ENCODE measurements around the gene ZCCHC4.

Gene ZCCHC4

GRCh38 chr4:25330335-25330734, 17.8 kb downstream of the ZCCHC4 start:
- no peak overlapping the region for H3K4me3 ChIP-seq (ENCODE audit: low read depth, low read length)
- H3K36me3 ChIP-seq (ENCODE audit: control insufficient read depth, insufficient read depth, low read length), result no peaks in the 10 kb centered on the region
- H3K9me3 ChIP-seq (ENCODE audit: control insufficient read depth, insufficient read depth, low read length), result no peaks in the 10 kb centered on the region
- H3K9ac ChIP-seq (ENCODE audit: low read depth, low read length), result no peak overlapping the region
- no peaks in the 10 kb centered on the region for H3K27me3 ChIP-seq (ENCODE audit: control insufficient read depth, insufficient read depth, low read length)
- no peaks in the 10 kb centered on the region for H3K4me1 ChIP-seq (ENCODE audit: control insufficient read depth, insufficient read depth, low read length)

GRCh38 chr4:25330905-25331808, 18.6 kb downstream of the ZCCHC4 start:
- Histone ChIP-seq H3K9me3 (ENCODE audit: control insufficient read depth, insufficient read depth, low read length) (no peaks in the 10 kb centered on the region), H3K4me1 (ENCODE audit: control insufficient read depth, insufficient read depth, low read length) (no peaks in the 10 kb centered on the region), H3K36me3 (ENCODE audit: control insufficient read depth, insufficient read depth, low read length) (no peaks in the 10 kb centered on the region), H3K27me3 (ENCODE audit: control insufficient read depth, insufficient read depth, low read length) (no peaks in the 10 kb centered on the region), H3K4me3 (ENCODE audit: low read depth, low read length) (no peak overlapping the region), H3K9ac (ENCODE audit: low read depth, low read length) (no peak overlapping the region)

GRCh38 chr4:25343671-25344070, 31.1 kb downstream of the ZCCHC4 start:
- no peaks in the 10 kb centered on the region for H3K27me3 ChIP-seq (ENCODE audit: control insufficient read depth, insufficient read depth, low read length)
- no peak overlapping the region for H3K4me3 ChIP-seq (ENCODE audit: low read depth, low read length)
- H3K4me1 ChIP-seq (ENCODE audit: control insufficient read depth, insufficient read depth, low read length), result no peaks in the 10 kb centered on the region
- no peaks in the 10 kb centered on the region for H3K36me3 ChIP-seq (ENCODE audit: control insufficient read depth, insufficient read depth, low read length)
- no peaks in the 10 kb centered on the region for H3K9me3 ChIP-seq (ENCODE audit: control insufficient read depth, insufficient read depth, low read length)
- H3K9ac ChIP-seq (ENCODE audit: low read depth, low read length), result no peak overlapping the region

- Histone ChIP-seq H3K9me3 (ENCODE audit: control insufficient read depth, insufficient read depth, low read length) (no peaks in the 10 kb centered on the region), H3K4me3 (ENCODE audit: low read depth, low read length) (no peak overlapping the region), H3K27me3 (ENCODE audit: control insufficient read depth, insufficient read depth, low read length) (no peaks in the 10 kb centered on the region), H3K4me1 (ENCODE audit: control insufficient read depth, insufficient read depth, low read length) (no peaks in the 10 kb centered on the region), H3K36me3 (ENCODE audit: control insufficient read depth, insufficient read depth, low read length) (no peaks in the 10 kb centered on the region), H3K9ac (ENCODE audit: low read depth, low read length) (no peak overlapping the region)
These were observed 33.2 kb downstream of the ZCCHC4 start for GRCh38 chr4:25345744-25346143.

GRCh38 chr4:25346913-25347312, 34.3 kb downstream of the ZCCHC4 start:
- no peak overlapping the region for H3K9ac ChIP-seq (ENCODE audit: low read depth, low read length)
- no peaks in the 10 kb centered on the region for H3K27me3 ChIP-seq (ENCODE audit: control insufficient read depth, insufficient read depth, low read length)
- H3K9me3 ChIP-seq (ENCODE audit: control insufficient read depth, insufficient read depth, low read length), result no peaks in the 10 kb centered on the region
- H3K4me1 ChIP-seq (ENCODE audit: control insufficient read depth, insufficient read depth, low read length), result no peaks in the 10 kb centered on the region
- no peak overlapping the region for H3K4me3 ChIP-seq (ENCODE audit: low read depth, low read length)
- no peaks in the 10 kb centered on the region for H3K36me3 ChIP-seq (ENCODE audit: control insufficient read depth, insufficient read depth, low read length)

- Histone ChIP-seq H3K27me3 (ENCODE audit: control insufficient read depth, insufficient read depth, low read length) (no peaks in the 10 kb centered on the region), H3K36me3 (ENCODE audit: control insufficient read depth, insufficient read depth, low read length) (no peaks in the 10 kb centered on the region), H3K4me1 (ENCODE audit: control insufficient read depth, insufficient read depth, low read length) (no peaks in the 10 kb centered on the region), H3K4me3 (ENCODE audit: low read depth, low read length) (no peak overlapping the region), H3K9me3 (ENCODE audit: control insufficient read depth, insufficient read depth, low read length) (no peaks in the 10 kb centered on the region), H3K9ac (ENCODE audit: low read depth, low read length) (no peak overlapping the region)
These were observed 34.9 kb downstream of the ZCCHC4 start for GRCh38 chr4:25347473-25347872.

- Histone ChIP-seq H3K9ac (ENCODE audit: low read depth, low read length) (no peak overlapping the region), H3K9me3 (ENCODE audit: control insufficient read depth, insufficient read depth, low read length) (no peaks in the 10 kb centered on the region), H3K4me3 (ENCODE audit: low read depth, low read length) (no peak overlapping the region)
These were observed 35.4 kb downstream of the ZCCHC4 start for GRCh38 chr4:25347971-25348370.

GRCh38 chr4:25350561-25350960, 38.0 kb downstream of the ZCCHC4 start:
- Histone ChIP-seq H3K27me3 (ENCODE audit: control insufficient read depth, insufficient read depth, low read length) (no peaks in the 10 kb centered on the region), H3K9ac (ENCODE audit: low read depth, low read length) (no peak overlapping the region), H3K4me3 (ENCODE audit: low read depth, low read length) (no peak overlapping the region), H3K4me1 (ENCODE audit: control insufficient read depth, insufficient read depth, low read length) (no peaks in the 10 kb centered on the region), H3K9me3 (ENCODE audit: control insufficient read depth, insufficient read depth, low read length) (no peaks in the 10 kb centered on the region), H3K36me3 (ENCODE audit: control insufficient read depth, insufficient read depth, low read length) (no peaks in the 10 kb centered on the region)

More at GRCh38 chr4:25347971-25348370, 35.4 kb downstream of the ZCCHC4 start:
- H3K36me3 ChIP-seq (ENCODE audit: control insufficient read depth, insufficient read depth, low read length), result no peaks in the 10 kb centered on the region
- no peaks in the 10 kb centered on the region for H3K4me1 ChIP-seq (ENCODE audit: control insufficient read depth, insufficient read depth, low read length)
- H3K27me3 ChIP-seq (ENCODE audit: control insufficient read depth, insufficient read depth, low read length), result no peaks in the 10 kb centered on the region

- Histone ChIP-seq H3K4me3 (ENCODE audit: low read depth, low read length) (no peak overlapping the region), H3K9ac (ENCODE audit: low read depth, low read length) (no peak overlapping the region), H3K27me3 (ENCODE audit: control insufficient read depth, insufficient read depth, low read length) (no peaks in the 10 kb centered on the region), H3K36me3 (ENCODE audit: control insufficient read depth, insufficient read depth, low read length) (no peaks in the 10 kb centered on the region), H3K4me1 (ENCODE audit: control insufficient read depth, insufficient read depth, low read length) (no peaks in the 10 kb centered on the region), H3K9me3 (ENCODE audit: control insufficient read depth, insufficient read depth, low read length) (no peaks in the 10 kb centered on the region)
These were observed 39.3 kb downstream of the ZCCHC4 start for GRCh38 chr4:25351777-25352416.

GRCh38 chr4:25356068-25356467, 43.5 kb downstream of the ZCCHC4 start:
- Histone ChIP-seq H3K27me3 (ENCODE audit: control insufficient read depth, insufficient read depth, low read length) (no peaks in the 10 kb centered on the region), H3K4me1 (ENCODE audit: control insufficient read depth, insufficient read depth, low read length) (no peaks in the 10 kb centered on the region), H3K4me3 (ENCODE audit: low read depth, low read length) (no peak overlapping the region), H3K9ac (ENCODE audit: low read depth, low read length) (no peak overlapping the region), H3K36me3 (ENCODE audit: control insufficient read depth, insufficient read depth, low read length) (peaks cover 8% of the 10 kb centered on the region), H3K9me3 (ENCODE audit: control insufficient read depth, insufficient read depth, low read length) (no peaks in the 10 kb centered on the region)

- no peaks in the 10 kb centered on the region for H3K27me3 ChIP-seq (ENCODE audit: control insufficient read depth, insufficient read depth, low read length)
- H3K9ac ChIP-seq (ENCODE audit: low read depth, low read length), result no peak overlapping the region
- no peaks in the 10 kb centered on the region for H3K4me1 ChIP-seq (ENCODE audit: control insufficient read depth, insufficient read depth, low read length)
- no peak overlapping the region for H3K4me3 ChIP-seq (ENCODE audit: low read depth, low read length)
- H3K9me3 ChIP-seq (ENCODE audit: control insufficient read depth, insufficient read depth, low read length), result no peaks in the 10 kb centered on the region
- H3K36me3 ChIP-seq (ENCODE audit: control insufficient read depth, insufficient read depth, low read length), result peaks cover 8% of the 10 kb centered on the region
These were observed 46.1 kb downstream of the ZCCHC4 start for GRCh38 chr4:25358515-25359275.
